PC-9 (cell line): ENCODE results near the gene UQCRH. TPM values are rescaled to one million over a fixed set of nuclear protein-coding genes. Genes with fewer than 3 reads are reported as not detected.
"Not testable (repeated sequence)": the region's sequence is repeated elsewhere in the genome, so short reads cannot be mapped to it uniquely, and the experiment has no call there.

ENCODE experiments used
- BruUV-seq: library from RNA; stranded (reverse); fragments of 400-500 nt; replicated peaks from 2 replicates; lab custom pipeline; 2021; lab: Mats Ljungman, UMichigan
- CTCF ChIA-PET: fragments of 300-600 bp; sonication (Branson Sonifier 250); formaldehyde crosslinking; loops from one replicate; lab custom pipeline; 2022; ENCODE audit warnings: antibody characterized with exemption; lab: Charles Lee
- POLR2A ChIA-PET: fragments of 300-600 bp; sonication (Branson Sonifier 250); formaldehyde crosslinking; loops from one replicate; lab custom pipeline; 2022; ENCODE audit warnings: antibody characterized with exemption; ENCODE audit not compliant: unreplicated experiment; lab: Charles Lee
- DNase-seq, 2 experiments: peaks; one replicate each; pipeline versions ENCODE4 v3.0.0 to v3.0.0-alpha.2; 2015 to 2022; ENCODE audit warnings: mixed read lengths in 1 of 2
- H2AFZ ChIP-seq: fragments of 200-600 bp; sonication (generic); 2 replicates; pipeline ENCODE4 v1.8.1; 2017; ENCODE audit warnings: antibody characterized with exemption
- H3F3A ChIP-seq: fragments of 200-600 bp; sonication (generic); 2 replicates; pipeline ENCODE4 v1.8.1; 2017; ENCODE audit warnings: antibody characterized with exemption, mild to moderate bottlenecking, low read depth; ENCODE audit not compliant: insufficient read depth
- H3K27ac ChIP-seq: fragments of 200-600 bp; sonication (generic); 2 replicates; pipeline ENCODE4 v1.6.1; 2016; ENCODE audit warnings: mixed run types
- H3K27me3 ChIP-seq: fragments of 200-600 bp; sonication (generic); 2 replicates; pipeline ENCODE4 v1.6.1; 2016; ENCODE audit warnings: low read depth, mixed run types; ENCODE audit not compliant: insufficient read depth
- H3K36me3 ChIP-seq: fragments of 200-600 bp; sonication (generic); 2 replicates; pipeline ENCODE4 v1.6.1; 2016; ENCODE audit warnings: low read depth, mixed run types
- H3K4me1 ChIP-seq: fragments of 200-600 bp; sonication (generic); replicated peaks from 2 replicates; pipeline ENCODE4 v1.6.1; 2016; ENCODE audit warnings: mixed run types; ENCODE audit not compliant: insufficient read depth
- H3K4me2 ChIP-seq: fragments of 200-600 bp; sonication (generic); 2 replicates; pipeline ENCODE4 v1.6.1; 2017; ENCODE audit warnings: mixed run types
- H3K4me3 ChIP-seq: fragments of 200-600 bp; sonication (generic); 2 replicates; pipeline ENCODE4 v1.6.1; 2016; ENCODE audit warnings: mixed run types
- H3K79me2 ChIP-seq: fragments of 200-600 bp; sonication (generic); 2 replicates; pipeline ENCODE4 v1.6.1; 2017; ENCODE audit warnings: low read depth, mixed run types
- H3K9me2 ChIP-seq: fragments of 200-600 bp; sonication (generic); 2 replicates; pipeline ENCODE4 v1.8.1; 2017; ENCODE audit warnings: mild to moderate bottlenecking; ENCODE audit not compliant: insufficient read depth
- H3K9me3 ChIP-seq: fragments of 200-600 bp; sonication (generic); 2 replicates; pipeline ENCODE4 v1.8.1; 2016; ENCODE audit warnings: low read depth; ENCODE audit not compliant: insufficient read depth
- H4K20me1 ChIP-seq: fragments of 200-600 bp; sonication (generic); 2 replicates; pipeline ENCODE4 v1.8.1; 2017; ENCODE audit not compliant: insufficient read depth
- CTCF ChIP-seq: fragments of 200-600 bp; sonication (generic); conservative IDR thresholded peaks from 2 replicates; pipeline ENCODE4 v1.6.1; 2017; ENCODE audit warnings: mixed run types, antibody characterized with exemption, mild to moderate bottlenecking, moderate library complexity
- EZH2 ChIP-seq: fragments of 200-600 bp; sonication (generic); IDR thresholded peaks from 2 replicates; pipeline ENCODE4 v1.8.0; 2017; ENCODE audit warnings: antibody characterized with exemption, low read depth
- intact Hi-C: fragments of 100-400 bp; cut with micrococcal nuclease; formaldehyde crosslinking; loops from one replicate; pipeline ENCODE4 v1.10.0; 2022; ENCODE audit not compliant: unreplicated experiment
- total RNA-seq: library from RNA; stranded (reverse); gene quantifications from 2 replicates; pipeline ENCODE4 v1.2.3, GENCODE V29; 2021

The UQCRH gene
- total RNA-seq, 1 experiment from 2014 or later: 551 TPM

DNA sequence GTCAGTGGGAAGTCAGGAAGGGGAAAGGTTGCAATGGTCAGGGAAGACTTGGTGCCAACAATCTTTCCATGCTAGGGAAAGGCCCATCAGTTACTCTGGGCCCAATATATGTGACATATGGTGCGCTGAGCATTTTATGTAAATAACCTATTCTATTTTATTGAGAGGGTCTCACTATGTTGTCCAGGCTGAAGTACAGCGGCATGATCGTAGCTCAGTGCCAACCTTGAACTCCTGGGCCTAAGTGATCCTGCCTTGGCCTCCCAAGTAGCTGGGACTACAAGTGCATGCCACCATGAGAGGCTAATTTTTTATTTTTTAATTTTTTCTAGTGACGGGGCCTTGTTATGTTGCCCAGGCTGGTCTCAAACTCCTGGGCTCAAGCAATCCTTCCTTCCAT, 6.8 kb downstream of the UQCRH start:
- BruUV-seq: no TSS peak
- intact Hi-C loops: no loop called here
- ChIA-PET POLR2A (no interaction called here), CTCF (no interaction called here)
- TF ChIP-seq CTCF (no peak), EZH2 (no peak)
- Histone ChIP-seq H3K4me1 (peaks cover 21% of the 10 kb centered on the region), H3K79me2 (peaks cover 50% of the 10 kb centered on the region), H3K27ac (no peak overlapping the region), H3K36me3 (peaks cover 57% of the 10 kb centered on the region), H3K4me3 (no peak overlapping the region), H3K27me3 (no peaks in the 10 kb centered on the region), H2AFZ (no peak overlapping the region), H4K20me1 (peaks cover 48% of the 10 kb centered on the region), H3K9me3 (no peaks in the 10 kb centered on the region), H3K4me2 (no peak overlapping the region), H3F3A (peaks cover 41% of the 10 kb centered on the region), H3K9me2 (no peaks in the 10 kb centered on the region)
- no peak for DNase-seq

DNA sequence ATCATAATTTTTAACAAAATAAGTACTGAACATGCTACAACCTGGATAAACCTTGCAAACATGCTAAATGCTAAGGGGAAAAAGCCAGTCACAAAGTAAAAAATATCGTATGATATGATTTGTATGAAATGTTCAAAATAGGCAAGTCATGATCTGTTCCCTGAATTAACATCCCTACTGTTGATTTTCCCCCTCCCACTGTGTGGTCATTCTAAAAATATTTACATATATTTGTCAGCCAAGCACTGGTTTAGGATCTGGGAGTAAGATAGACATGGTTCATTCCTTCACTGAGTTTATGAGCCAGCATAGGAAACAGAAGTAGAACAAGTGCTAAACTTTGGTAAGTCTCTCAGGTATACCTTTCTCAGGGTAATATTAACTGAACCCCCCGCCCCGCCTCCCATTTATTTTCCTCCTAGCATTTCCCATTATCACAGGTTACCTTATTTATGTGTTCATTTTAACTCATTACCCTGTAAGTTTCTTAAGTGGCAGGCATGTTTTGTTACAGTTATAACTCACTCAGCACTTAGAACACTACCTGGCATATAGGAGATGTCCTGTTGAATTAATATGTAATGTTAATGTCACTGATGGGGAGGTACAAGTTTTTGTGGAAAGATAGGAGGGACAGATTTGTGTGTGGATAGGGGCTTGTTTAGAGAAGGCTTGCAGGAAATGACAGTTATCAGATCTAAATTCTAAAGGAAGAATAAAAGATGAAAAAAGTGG, 12.3 kb downstream of the UQCRH start:
- Histone ChIP-seq H3K9me3 (no peaks in the 10 kb centered on the region), H3K4me1 (no peaks in the 10 kb centered on the region), H3K4me3 (no peak overlapping the region), H3K36me3 (peaks cover 23% of the 10 kb centered on the region), H3K79me2 (no peaks in the 10 kb centered on the region), H2AFZ (no peak overlapping the region), H3K27ac (no peak overlapping the region), H3K4me2 (no peak overlapping the region), H3F3A (peaks cover 46% of the 10 kb centered on the region), H3K27me3 (no peaks in the 10 kb centered on the region), H4K20me1 (0 out of 2 replicates have a peak, but pooled peaks cover 6% of the 10 kb centered on the region), H3K9me2 (no peaks in the 10 kb centered on the region)
- intact Hi-C loops: no loop called here
- no peak for TF ChIP-seq EZH2
- no peak for TF ChIP-seq CTCF
- no TSS peak for BruUV-seq
- ChIA-PET CTCF (no interaction called here), POLR2A (no interaction called here)
- DNase-seq: no peak

- Histone ChIP-seq H3K9me2 (no peaks in the 10 kb centered on the region), H3K4me3 (no peak overlapping the region), H3K9me3 (no peaks in the 10 kb centered on the region), H3K79me2 (no peaks in the 10 kb centered on the region), H3K27me3 (no peaks in the 10 kb centered on the region), H3K36me3 (peaks cover 16% of the 10 kb centered on the region), H4K20me1 (0 out of 2 replicates have a peak, but pooled peaks cover 6% of the 10 kb centered on the region), H3K4me1 (no peaks in the 10 kb centered on the region), H3K27ac (no peak overlapping the region), H3K4me2 (no peak overlapping the region), H3F3A (peaks cover 41% of the 10 kb centered on the region), H2AFZ (no peak overlapping the region)
- CTCF ChIA-PET: no interaction called here
- TF ChIP-seq EZH2 (no peak), CTCF (no peak)
- intact Hi-C loops: no loop called here
- POLR2A ChIA-PET: no interaction called here
- DNase-seq: no peak
- BruUV-seq: no TSS peak
These were observed 13.8 kb downstream of the UQCRH start for GRCh38 chr1:46317323-46317722.

DNA sequence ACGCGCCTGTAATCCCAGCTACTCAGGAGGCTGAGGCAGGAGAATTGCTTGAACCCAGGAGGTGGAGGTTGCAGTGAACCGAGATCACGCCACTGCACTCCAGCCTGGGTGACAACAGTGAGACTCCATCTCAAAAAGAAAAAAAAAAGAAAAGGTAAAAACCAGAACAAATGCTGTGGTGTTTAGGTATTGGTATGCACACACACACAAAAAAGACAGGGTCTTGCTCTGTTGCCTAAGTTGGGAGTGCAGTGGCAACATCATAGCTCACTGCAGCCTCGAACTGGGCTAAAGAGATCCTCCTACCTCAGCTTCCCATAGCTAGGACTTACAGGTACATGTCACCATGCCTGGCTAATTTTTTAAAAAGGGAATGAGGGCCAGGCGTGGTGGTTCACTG, 15.8 kb downstream of the UQCRH start:
- CTCF ChIA-PET, DNase-seq, H3K9me3 ChIP-seq, H3K4me1 ChIP-seq, H2AFZ ChIP-seq, H3K79me2 ChIP-seq, H3K9me2 ChIP-seq, H3K27ac ChIP-seq, POLR2A ChIA-PET, BruUV-seq, H3K36me3 ChIP-seq, H3K27me3 ChIP-seq, H3K4me3 ChIP-seq, intact Hi-C loops, H3K4me2 ChIP-seq, H4K20me1 ChIP-seq: not testable (repeated sequence)
- peaks cover 26% of the 10 kb centered on the region for H3F3A ChIP-seq

DNA sequence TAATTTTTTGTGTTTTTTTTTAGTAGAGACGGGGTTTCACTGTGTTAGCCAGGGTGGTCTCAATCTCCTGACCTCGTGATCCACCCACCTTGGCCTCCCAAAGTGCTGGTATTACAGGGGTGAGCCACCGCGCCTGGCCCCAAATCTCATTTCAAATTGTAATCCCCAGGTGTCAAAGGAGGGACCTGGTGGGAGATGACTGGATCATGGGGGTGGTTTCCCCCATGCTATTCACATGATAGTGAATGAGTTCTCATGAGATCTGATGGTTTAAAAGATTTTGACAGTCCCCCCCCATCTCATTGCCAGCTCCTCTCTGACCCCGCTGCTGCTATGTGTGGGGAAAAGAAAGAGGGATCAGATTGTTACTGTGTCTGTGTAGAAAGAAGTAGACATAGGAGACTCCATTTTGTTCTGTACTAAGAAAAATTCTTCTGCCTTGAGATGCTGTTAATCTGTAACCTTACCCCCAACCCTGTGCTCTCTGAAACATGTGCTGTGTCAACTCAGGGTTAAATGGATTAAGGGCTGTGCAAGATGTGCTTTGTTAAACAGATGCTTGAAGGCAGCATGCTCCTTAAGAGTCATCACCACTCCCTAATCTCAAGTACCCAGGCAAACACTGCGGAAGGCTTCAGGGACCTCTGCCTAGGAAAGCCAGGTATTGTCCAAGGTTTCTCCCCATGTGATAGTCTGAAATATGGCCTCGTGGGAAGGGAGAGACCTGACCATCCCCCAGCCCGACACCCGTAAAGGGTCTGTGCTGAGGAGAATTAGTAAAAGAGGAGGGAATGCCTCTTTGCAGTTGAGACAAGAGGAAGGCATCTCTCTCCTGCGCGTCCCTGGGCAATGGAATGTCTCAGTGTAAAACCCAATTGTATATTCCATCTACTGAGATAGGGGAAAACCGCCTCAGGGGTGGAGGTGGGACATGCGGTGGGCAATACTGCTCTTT, 16.7 kb downstream of the UQCRH start:
- H2AFZ ChIP-seq, H3K36me3 ChIP-seq, H3K4me1 ChIP-seq, H3K79me2 ChIP-seq, H3K27me3 ChIP-seq, POLR2A ChIA-PET, H4K20me1 ChIP-seq, intact Hi-C loops, H3K9me2 ChIP-seq, H3K27ac ChIP-seq, BruUV-seq, CTCF ChIA-PET, H3K4me2 ChIP-seq, DNase-seq, H3K4me3 ChIP-seq, H3K9me3 ChIP-seq: not testable (repeated sequence)
- H3F3A ChIP-seq: peaks cover 17% of the 10 kb centered on the region
